Neural cell (in vitro differentiated cells): ENCODE measurements around the gene COL4A2. TPM values are rescaled to one million over a fixed set of nuclear protein-coding genes. Genes with fewer than 3 reads are reported as not detected.

Experiments
- H2AFZ ChIP-seq: fragments of 200-600, 300-800 bp; sonication (generic), shearing (Covaris generic); 2 replicates; pipeline ENCODE4 v1.6.0; 2014; ENCODE audit warnings: low read depth, mild to moderate bottlenecking, antibody characterized with exemption, low read length, moderate library complexity
- H3F3A ChIP-seq: fragments of 200-600 bp; shearing (Covaris generic); 2 replicates; pipeline ENCODE4 v1.6.1; 2016; ENCODE audit warnings: mild to moderate bottlenecking, moderate library complexity, mixed read lengths, antibody characterized with exemption, low read length; ENCODE audit not compliant: insufficient read depth, poor library complexity, severe bottlenecking
- H3K27ac ChIP-seq: fragments of 200-600, 300-800 bp; sonication (generic), shearing (Covaris generic); 2 replicates; pipeline ENCODE4 v1.5.1; 2014; ENCODE audit warnings: mild to moderate bottlenecking, low read length, moderate library complexity
- H3K27me3 ChIP-seq: fragments of 300-800, 200-600 bp; sonication (generic), shearing (Covaris generic); 2 replicates; pipeline ENCODE4 v1.6.0; 2014; ENCODE audit warnings: mild to moderate bottlenecking, low read depth, low read length, moderate library complexity; ENCODE audit not compliant: insufficient read depth
- H3K36me3 ChIP-seq: fragments of 300-800, 200-600 bp; sonication (generic), shearing (Covaris generic); 2 replicates; pipeline ENCODE4 v1.5.1; 2014; ENCODE audit warnings: mild to moderate bottlenecking, antibody characterized with exemption, low read length, moderate library complexity; ENCODE audit not compliant: insufficient read depth
- H3K4me2 ChIP-seq: fragments of 300-800, 200-600 bp; sonication (generic), shearing (Covaris generic); 2 replicates; pipeline ENCODE4 v1.6.0; 2014; ENCODE audit warnings: mild to moderate bottlenecking, low read length
- H3K4me3 ChIP-seq: fragments of 300-800, 200-600 bp; sonication (generic), shearing (Covaris generic); 2 replicates; pipeline ENCODE4 v1.5.1; 2014; ENCODE audit warnings: mild to moderate bottlenecking, low read length, moderate library complexity
- H3K79me2 ChIP-seq: fragments of 200-600 bp; shearing (Covaris generic); replicated peaks from 2 replicates; pipeline ENCODE4 v1.6.0; 2014; ENCODE audit warnings: mild to moderate bottlenecking, low read length, moderate library complexity; ENCODE audit not compliant: insufficient read depth
- H3K9ac ChIP-seq: fragments of 300-800, 200-600 bp; sonication (generic), shearing (Covaris generic); 2 replicates; pipeline ENCODE4 v1.6.1; 2016; ENCODE audit warnings: mild to moderate bottlenecking, low read length, mixed read lengths
- H3K9me2 ChIP-seq: fragments of 200-600 bp; shearing (Covaris generic); 2 replicates; pipeline ENCODE4 v1.6.1; 2016; ENCODE audit warnings: mild to moderate bottlenecking, low read length, mixed read lengths; ENCODE audit not compliant: insufficient read depth
- H3K9me3 ChIP-seq: fragments of 200-600, 300-800 bp; sonication (generic), shearing (Covaris generic); 2 replicates; pipeline ENCODE4 v1.6.1; 2016; ENCODE audit warnings: mild to moderate bottlenecking, mixed run types, low read length, moderate library complexity, mixed read lengths
- H4K20me1 ChIP-seq: fragments of 200-600 bp; shearing (Covaris generic); 2 replicates; pipeline ENCODE4 v1.6.1; 2016; ENCODE audit warnings: mild to moderate bottlenecking, mixed run types; ENCODE audit not compliant: insufficient read depth
- EP300 ChIP-seq: fragments of 450-650 bp; conservative IDR thresholded peaks from 2 replicates; pipeline ENCODE4 v1.6.1; 2014; ENCODE audit warnings: antibody characterized with exemption, mild to moderate bottlenecking, moderate library complexity; ENCODE audit not compliant: poor library complexity, severe bottlenecking
- EZH2 ChIP-seq: fragments of 200-600, 300-800 bp; shearing (Covaris generic), sonication (generic); IDR thresholded peaks from 2 replicates; pipeline ENCODE4 v1.6.1; 2014; ENCODE audit warnings: antibody characterized with exemption, low read length, borderline replicate concordance, mild to moderate bottlenecking; ENCODE audit not compliant: insufficient read depth, poor library complexity, severe bottlenecking
- MXI1 ChIP-seq: fragments of 450-650 bp; conservative IDR thresholded peaks from 2 replicates; pipeline ENCODE4 v1.6.1; 2014; ENCODE audit warnings: antibody characterized with exemption, mild to moderate bottlenecking; ENCODE audit not compliant: poor library complexity, severe bottlenecking
- POLR2AphosphoS5 ChIP-seq: IDR thresholded peaks from 2 replicates; pipeline ENCODE4 v1.6.1; 2012
- RAD21 ChIP-seq: fragments of 450-650 bp; conservative IDR thresholded peaks from 2 replicates; pipeline ENCODE4 v1.6.1; 2014; ENCODE audit warnings: antibody characterized with exemption, mild to moderate bottlenecking, moderate library complexity
- SMC3 ChIP-seq: fragments of 450-650 bp; conservative IDR thresholded peaks from 2 replicates; pipeline ENCODE4 v1.6.1; 2014; ENCODE audit warnings: antibody characterized with exemption, mild to moderate bottlenecking, moderate library complexity; ENCODE audit not compliant: poor library complexity
- TAF1 ChIP-seq: IDR thresholded peaks from 2 replicates; pipeline ENCODE4 v1.6.1; 2012; ENCODE audit warnings: low read depth
- polyA plus RNA-seq: library from polyadenylated mRNA; depleted of rRNA; stranded (reverse); fragments of >200 nt; gene quantifications from 2 replicates; pipeline ENCODE4 v1.2.3, GENCODE V29; 2014
- TF ChIP-seq, protein P1 (sequence below): IDR thresholded peaks from 2 replicates; pipeline ENCODE4 v1.6.1; 2012; ENCODE audit warnings: borderline replicate concordance
- TF ChIP-seq, protein P2 (sequence below): fragments of 450-650 bp; IDR thresholded peaks from 2 replicates; pipeline ENCODE4 v1.5.1; 2014; ENCODE audit warnings: antibody characterized with exemption, mild to moderate bottlenecking, moderate library complexity; ENCODE audit not compliant: poor library complexity, severe bottlenecking

Gene COL4A2
- polyA plus RNA-seq, 1 donor from 2014 or later: 30.8 TPM

DNA sequence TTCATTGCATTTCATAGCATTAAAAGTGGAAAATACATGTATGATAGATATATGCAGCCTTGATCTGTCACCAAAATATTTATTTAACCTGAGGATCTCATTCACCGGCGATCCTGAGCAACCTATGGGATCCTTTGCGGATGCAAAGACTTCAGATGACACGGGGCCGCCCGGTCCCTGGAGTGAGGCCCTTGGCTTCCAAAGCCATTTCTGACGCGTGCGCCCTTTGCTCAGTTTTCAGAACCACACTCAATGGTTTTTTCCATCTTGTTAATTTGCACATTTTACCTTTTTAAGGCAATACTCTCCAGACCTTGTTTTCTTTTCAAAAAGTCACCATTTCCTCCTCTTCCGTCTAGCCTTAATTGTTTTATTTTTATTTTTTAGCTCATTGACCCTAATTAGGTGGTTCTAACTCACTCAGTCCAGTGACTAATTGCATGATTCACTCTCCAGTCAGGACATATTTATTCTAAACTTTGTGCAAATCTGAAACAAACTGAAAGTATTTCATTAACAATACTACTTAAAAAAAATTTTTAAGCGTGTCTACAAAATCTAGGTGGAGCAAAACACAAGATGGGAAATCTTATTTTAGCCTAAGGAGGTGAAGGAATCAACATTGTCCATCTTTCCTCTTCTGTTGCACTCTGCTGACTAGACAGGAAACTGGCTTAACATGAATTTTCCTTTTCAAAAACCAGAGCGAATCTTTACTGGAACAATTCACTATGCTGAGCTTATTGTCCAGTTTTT lies 48.0 kb upstream of the COL4A2 start:
- Histone ChIP-seq H3K4me3 (no peak overlapping the region), H3F3A (no peaks in the 10 kb centered on the region), H3K79me2 (no peaks in the 10 kb centered on the region), H4K20me1 (no peaks in the 10 kb centered on the region), H2AFZ (no peak overlapping the region), H3K27me3 (no peaks in the 10 kb centered on the region), H3K9me2 (no peaks in the 10 kb centered on the region), H3K4me2 (no peak overlapping the region), H3K9me3 (no peaks in the 10 kb centered on the region), H3K9ac (no peak overlapping the region), H3K36me3 (no peaks in the 10 kb centered on the region), H3K27ac (no peak overlapping the region)
- TF ChIP-seq EP300 (no peak), POLR2AphosphoS5 (no peak), EZH2 (no peak), SMC3 (no peak), TAF1 (no peak)
- TF ChIP-seq, protein P1, sequence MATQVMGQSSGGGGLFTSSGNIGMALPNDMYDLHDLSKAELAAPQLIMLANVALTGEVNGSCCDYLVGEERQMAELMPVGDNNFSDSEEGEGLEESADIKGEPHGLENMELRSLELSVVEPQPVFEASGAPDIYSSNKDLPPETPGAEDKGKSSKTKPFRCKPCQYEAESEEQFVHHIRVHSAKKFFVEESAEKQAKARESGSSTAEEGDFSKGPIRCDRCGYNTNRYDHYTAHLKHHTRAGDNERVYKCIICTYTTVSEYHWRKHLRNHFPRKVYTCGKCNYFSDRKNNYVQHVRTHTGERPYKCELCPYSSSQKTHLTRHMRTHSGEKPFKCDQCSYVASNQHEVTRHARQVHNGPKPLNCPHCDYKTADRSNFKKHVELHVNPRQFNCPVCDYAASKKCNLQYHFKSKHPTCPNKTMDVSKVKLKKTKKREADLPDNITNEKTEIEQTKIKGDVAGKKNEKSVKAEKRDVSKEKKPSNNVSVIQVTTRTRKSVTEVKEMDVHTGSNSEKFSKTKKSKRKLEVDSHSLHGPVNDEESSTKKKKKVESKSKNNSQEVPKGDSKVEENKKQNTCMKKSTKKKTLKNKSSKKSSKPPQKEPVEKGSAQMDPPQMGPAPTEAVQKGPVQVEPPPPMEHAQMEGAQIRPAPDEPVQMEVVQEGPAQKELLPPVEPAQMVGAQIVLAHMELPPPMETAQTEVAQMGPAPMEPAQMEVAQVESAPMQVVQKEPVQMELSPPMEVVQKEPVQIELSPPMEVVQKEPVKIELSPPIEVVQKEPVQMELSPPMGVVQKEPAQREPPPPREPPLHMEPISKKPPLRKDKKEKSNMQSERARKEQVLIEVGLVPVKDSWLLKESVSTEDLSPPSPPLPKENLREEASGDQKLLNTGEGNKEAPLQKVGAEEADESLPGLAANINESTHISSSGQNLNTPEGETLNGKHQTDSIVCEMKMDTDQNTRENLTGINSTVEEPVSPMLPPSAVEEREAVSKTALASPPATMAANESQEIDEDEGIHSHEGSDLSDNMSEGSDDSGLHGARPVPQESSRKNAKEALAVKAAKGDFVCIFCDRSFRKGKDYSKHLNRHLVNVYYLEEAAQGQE: no peak

DNA sequence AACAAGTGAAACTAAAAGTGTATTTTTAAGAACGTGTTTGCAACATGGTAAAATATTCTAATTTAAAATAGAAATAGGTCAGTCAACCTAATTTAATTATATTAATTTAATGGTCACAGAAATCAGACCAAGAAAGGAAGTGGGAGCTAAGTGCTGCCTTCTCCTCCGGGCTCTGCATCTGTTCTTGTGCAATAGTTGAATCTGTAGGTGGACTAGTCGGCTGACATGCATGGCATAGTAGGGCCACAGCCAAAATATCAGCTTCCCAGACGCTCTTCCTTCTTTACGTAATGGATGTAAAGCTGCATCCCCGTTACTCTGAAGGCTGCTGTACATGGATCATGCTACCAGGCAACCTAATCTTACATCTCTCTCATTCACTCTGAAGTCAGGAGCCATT lies 47.4 kb upstream of the COL4A2 start:
- no peak for TF ChIP-seq RAD21
- no peak for TF ChIP-seq MXI1
- TF ChIP-seq TAF1: no peak
- no peak for TF ChIP-seq POLR2AphosphoS5
- no peak for TF ChIP-seq EZH2
- no peak for TF ChIP-seq SMC3
- TF ChIP-seq, protein P1: no peak
- TF ChIP-seq, protein P2, sequence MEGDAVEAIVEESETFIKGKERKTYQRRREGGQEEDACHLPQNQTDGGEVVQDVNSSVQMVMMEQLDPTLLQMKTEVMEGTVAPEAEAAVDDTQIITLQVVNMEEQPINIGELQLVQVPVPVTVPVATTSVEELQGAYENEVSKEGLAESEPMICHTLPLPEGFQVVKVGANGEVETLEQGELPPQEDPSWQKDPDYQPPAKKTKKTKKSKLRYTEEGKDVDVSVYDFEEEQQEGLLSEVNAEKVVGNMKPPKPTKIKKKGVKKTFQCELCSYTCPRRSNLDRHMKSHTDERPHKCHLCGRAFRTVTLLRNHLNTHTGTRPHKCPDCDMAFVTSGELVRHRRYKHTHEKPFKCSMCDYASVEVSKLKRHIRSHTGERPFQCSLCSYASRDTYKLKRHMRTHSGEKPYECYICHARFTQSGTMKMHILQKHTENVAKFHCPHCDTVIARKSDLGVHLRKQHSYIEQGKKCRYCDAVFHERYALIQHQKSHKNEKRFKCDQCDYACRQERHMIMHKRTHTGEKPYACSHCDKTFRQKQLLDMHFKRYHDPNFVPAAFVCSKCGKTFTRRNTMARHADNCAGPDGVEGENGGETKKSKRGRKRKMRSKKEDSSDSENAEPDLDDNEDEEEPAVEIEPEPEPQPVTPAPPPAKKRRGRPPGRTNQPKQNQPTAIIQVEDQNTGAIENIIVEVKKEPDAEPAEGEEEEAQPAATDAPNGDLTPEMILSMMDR: no peak
- TF ChIP-seq EP300: no peak
- Histone ChIP-seq H3K9ac (no peak overlapping the region), H3K9me2 (no peaks in the 10 kb centered on the region), H4K20me1 (no peaks in the 10 kb centered on the region), H3K27ac (no peak overlapping the region), H3K27me3 (no peaks in the 10 kb centered on the region), H3K4me3 (no peak overlapping the region), H3F3A (no peaks in the 10 kb centered on the region), H3K9me3 (no peaks in the 10 kb centered on the region), H3K4me2 (no peak overlapping the region), H2AFZ (no peak overlapping the region), H3K36me3 (no peaks in the 10 kb centered on the region), H3K79me2 (no peaks in the 10 kb centered on the region)
